GM19099 (cell line): ENCODE data around the gene CHRNG.
A peak's percentile ranks its signal among the peaks of the same experiment; 100 is the strongest.

Experiments
- POLR2A ChIP-seq: IDR thresholded peaks from 3 replicates; pipeline ENCODE4 v1.6.1; 2011; ENCODE audit warnings: low read depth; ENCODE audit not compliant: insufficient read length; ENCODE audit errors: extremely low read depth

The CHRNG gene

GRCh38 chr2:232543928-232544631 lies 4.6 kb downstream of the CHRNG start:
- TF ChIP-seq POLR2A = no peak

GRCh38 chr2:232544674-232545073 lies 5.2 kb downstream of the CHRNG start:
- no peak for TF ChIP-seq POLR2A

GRCh38 chr2:232545511-232546375 lies 6.3 kb downstream of the CHRNG start:
- TF ChIP-seq POLR2A = no peak

GRCh38 chr2:232547991-232548390 lies 8.5 kb downstream of the CHRNG start:
- TF ChIP-seq POLR2A = no peak

- no peak for TF ChIP-seq POLR2A
Observed at GRCh38 chr2:232549655-232550353, 10.3 kb downstream of the CHRNG start.

GRCh38 chr2:232550354-232551249 lies 11.1 kb downstream of the CHRNG start, which contains the start of the genes EIF4E2 and TIGD1:
Gene EIF4E2, plus strand, starts transcription at chr2:232550689. Its CDS starts 36 bp downstream, at chr2:232550725.
Gene TIGD1, minus strand, starts transcription at chr2:232550557. Its CDS starts 675 bp downstream, at chr2:232549882.
- TF ChIP-seq POLR2A = peak; percentile 94

GRCh38 chr2:232551250-232551638 lies 11.8 kb downstream of the CHRNG start:
- no peak for TF ChIP-seq POLR2A

- TF ChIP-seq POLR2A = no peak
Observed at GRCh38 chr2:232551776-232552175, 12.3 kb downstream of the CHRNG start.

GRCh38 chr2:232556426-232556825 lies 16.9 kb downstream of the CHRNG start:
- TF ChIP-seq POLR2A = no peak

- TF ChIP-seq POLR2A = no peak
Observed at GRCh38 chr2:232562515-232563151, 23.1 kb downstream of the CHRNG start.

- TF ChIP-seq POLR2A = no peak
Observed at GRCh38 chr2:232563580-232563979, 24.1 kb downstream of the CHRNG start.

GRCh38 chr2:232567721-232568120 lies 28.2 kb downstream of the CHRNG start:
- no peak for TF ChIP-seq POLR2A

- TF ChIP-seq POLR2A = no peak
Observed at GRCh38 chr2:232568161-232568560, 28.7 kb downstream of the CHRNG start.

GRCh38 chr2:232569541-232569940 lies 30.0 kb downstream of the CHRNG start:
- TF ChIP-seq POLR2A = no peak

- TF ChIP-seq POLR2A = no peak
Observed at GRCh38 chr2:232571026-232571474, 31.6 kb downstream of the CHRNG start.
